Stomach (tissue), 9 donors: Measurements from ENCODE around the gene NECTIN3. TPM values are rescaled to one million over a fixed set of nuclear protein-coding genes. Genes with fewer than 3 reads are reported as not detected.

Experiments used
- DNase-seq, 2 donors: peaks; one replicate each; pipeline versions ENCODE4 v3.0.0 to v3.0.0-alpha.2; 2013 to 2019
- H3K27ac ChIP-seq, 5 donors: fragments of 200-600 bp in 4 of 5; sonication (generic) in 4 of 5; one replicate each; pipeline ENCODE4 v1.5.1; 2013 to 2019; ENCODE audit warnings: mild to moderate bottlenecking in 1 of 5, moderate library complexity in 1 of 5
- H3K27me3 ChIP-seq, 3 donors: fragments of 200-600 bp; sonication (generic); one replicate each; pipeline ENCODE4 v1.5.1; 2017 to 2019; ENCODE audit warnings: mixed run types in 1 of 3
- H3K36me3 ChIP-seq, 4 donors: fragments of 200-600 bp; sonication (generic); 1 replicate in 3 of 4; 2 replicates in 1 of 4; pipeline ENCODE4 v1.5.1; 2016 to 2019
- H3K4me1 ChIP-seq, 4 donors: fragments of 200-600 bp; sonication (generic); one replicate each; pipeline ENCODE4 v1.5.1; 2016 to 2019
- H3K4me3 ChIP-seq, 4 donors: fragments of 200-600 bp; sonication (generic) in 3 of 4; one replicate each; pipeline ENCODE4 v1.5.1; 2016 to 2019; ENCODE audit warnings: mild to moderate bottlenecking in 1 of 4
- H3K9me3 ChIP-seq, 4 donors: fragments of 200-600 bp; sonication (generic); one replicate each; pipeline ENCODE4 v1.5.1; 2016 to 2019
- CTCF ChIP-seq, 7 experiments: fragments of 450-650 bp in 4 of 7; fragments of 200-600 bp in 3 of 7; sonication (generic) in 3 of 7; IDR thresholded peaks; one replicate each; pipeline ENCODE4 v1.5.1; 2016 to 2019; ENCODE audit warnings: antibody characterized with exemption in 7 of 7, control low read depth in 2 of 7, mild to moderate bottlenecking in 1 of 7
- EP300 ChIP-seq: sonication (generic); formaldehyde crosslinking; IDR thresholded peaks from one replicate; pipeline ENCODE4 v1.6.1; 2017; ENCODE audit warnings: antibody characterized with exemption
- POLR2A ChIP-seq, 4 donors: fragments of 450-650 bp; IDR thresholded peaks; one replicate each; pipeline ENCODE4 v1.6.1; 2016; ENCODE audit warnings: antibody characterized with exemption in 4 of 4, control low read depth in 2 of 4, mild to moderate bottlenecking in 1 of 4, moderate library complexity in 1 of 4
- POLR2AphosphoS5 ChIP-seq, 3 donors: sonication (generic); formaldehyde crosslinking; IDR thresholded peaks; one replicate each; pipeline ENCODE4 v1.6.1; 2016; ENCODE audit warnings: antibody characterized with exemption in 3 of 3
- WGBS, 5 donors: extraction: QIAGEN DNeasy Blood & Tissue Kit in 3 of 5; methylation state at CpG; one replicate each; pipeline versions ENCODE4 v1.1.5 to v1.1.7; 2013 to 2018; 5-methylcytosine and 5-hydroxymethylcytosine counted together
- intact Hi-C: fragments of 100-400 bp; cut with DNase I; formaldehyde crosslinking; loops from one replicate; pipeline ENCODE4 v1.15.1; 2023; ENCODE audit warnings: low total_unique reads
- polyA plus RNA-seq, 3 donors: library from polyadenylated mRNA; stranded (reverse); fragments of 200-250 nt; gene quantifications; one replicate each; pipeline ENCODE4 v1.2.3, GENCODE V29; 2013
- total RNA-seq, 5 donors: library from RNA; depleted of rRNA; stranded (reverse); fragments of >200 nt; gene quantifications; one replicate each; pipeline versions ENCODE4 v1.1.0 to v1.2.3, GENCODE V29; 2014 to 2016
- donor health status: healthy with polysubstance abuse.
- donor health status: Bipolar disorder and iron deficiency.
- donor health status: healthy.

NECTIN3 gene
- total and polyA plus RNA-seq, 8 donors = 2.7 to 92.3 (median 12.6) TPM

GRCh38 chr3:111212511-111212910 is 140.9 kb downstream of the NECTIN3 start:
- Histone ChIP-seq H3K27ac (no peak overlapping the region), H3K9me3 (no peaks in the 10 kb centered on the region)

GRCh38 chr3:111215481-111215880 is 143.9 kb downstream of the NECTIN3 start:
- Histone ChIP-seq H3K27me3 (no peaks in the 10 kb centered on the region), H3K4me1 (no peaks in the 10 kb centered on the region), H3K4me3 (no peak overlapping the region), H3K27ac (no peak overlapping the region), H3K9me3 (no peaks in the 10 kb centered on the region), H3K36me3 (no peaks in the 10 kb centered on the region)
- DNase-seq = no peak
- intact Hi-C loops = no loop called here
- TF ChIP-seq EP300 = no peak
- TF ChIP-seq POLR2AphosphoS5 (IDR thresholded peaks at IDR 0.05) = no peak
- WGBS, 5 donors = 83 to 96% (median 91%) methylated on average over 1 of the region's 1 CpG

More at GRCh38 chr3:111212511-111212910, 140.9 kb downstream of the NECTIN3 start:
- no peaks in the 10 kb centered on the region for H3K36me3 ChIP-seq
- WGBS, 5 donors = 92 to 98% (median 93%) methylated on average over 4 of the region's 4 CpGs
- DNase-seq = no peak
- no peaks in the 10 kb centered on the region for H3K4me1 ChIP-seq
- TF ChIP-seq POLR2AphosphoS5 (IDR thresholded peaks at IDR 0.05) (no peak), CTCF (IDR thresholded peaks at IDR 0.05) (no peak), EP300 (no peak), POLR2A (IDR thresholded peaks at IDR 0.05) (no peak)
- H3K4me3 ChIP-seq = no peak overlapping the region
- intact Hi-C loops = no loop called here
- H3K27me3 ChIP-seq = no peaks in the 10 kb centered on the region

- Histone ChIP-seq H3K4me1 (no peaks in the 10 kb centered on the region), H3K9me3 (no peaks in the 10 kb centered on the region), H3K36me3 (no peaks in the 10 kb centered on the region), H3K27ac (no peak overlapping the region), H3K4me3 (no peak overlapping the region), H3K27me3 (no peaks in the 10 kb centered on the region)
- intact Hi-C loops = no loop called here
- no peak for DNase-seq
- 81 to 86% (median 84%) methylated on average over 1 of the region's 1 CpG for WGBS, 5 donors
- TF ChIP-seq POLR2AphosphoS5 (IDR thresholded peaks at IDR 0.05) (no peak), POLR2A (IDR thresholded peaks at IDR 0.05) (no peak), EP300 (no peak), CTCF (IDR thresholded peaks at IDR 0.05) (no peak)
Observed at GRCh38 chr3:111218615-111219014, 147.0 kb downstream of the NECTIN3 start.

- H3K4me3 ChIP-seq = no peak overlapping the region
- no peak overlapping the region for H3K27ac ChIP-seq
- H3K27me3 ChIP-seq = no peaks in the 10 kb centered on the region
- DNase-seq = no peak
- no peak for TF ChIP-seq POLR2A (IDR thresholded peaks at IDR 0.05)
- no peaks in the 10 kb centered on the region for H3K4me1 ChIP-seq
- intact Hi-C loops = no loop called here
- no peaks in the 10 kb centered on the region for H3K9me3 ChIP-seq
- H3K36me3 ChIP-seq = no peaks in the 10 kb centered on the region
Observed at GRCh38 chr3:111227216-111227615, 155.6 kb downstream of the NECTIN3 start.

GRCh38 chr3:111229301-111229700 is 157.7 kb downstream of the NECTIN3 start:
- H3K9me3 ChIP-seq = no peaks in the 10 kb centered on the region
- no peaks in the 10 kb centered on the region for H3K4me1 ChIP-seq
- WGBS, 5 donors = 84 to 99% (median 92%) methylated on average over 3 of the region's 3 CpGs
- TF ChIP-seq CTCF (IDR thresholded peaks at IDR 0.05) (no peak), EP300 (no peak), POLR2AphosphoS5 (IDR thresholded peaks at IDR 0.05) (no peak), POLR2A (IDR thresholded peaks at IDR 0.05) (no peak)
- H3K4me3 ChIP-seq = no peak overlapping the region
- intact Hi-C loops = no loop called here
- DNase-seq = no peak
- no peaks in the 10 kb centered on the region for H3K36me3 ChIP-seq
- no peaks in the 10 kb centered on the region for H3K27me3 ChIP-seq
- no peak overlapping the region for H3K27ac ChIP-seq
